PFSK-1 (cell line): ENCODE data around the gene DDHD1.

Experiments used
- POLR2AphosphoS5 ChIP-seq: IDR thresholded peaks from 2 replicates; pipeline ENCODE4 v1.6.1; 2012; ENCODE audit warnings: low read depth, mild to moderate bottlenecking, control low read depth, low read length, moderate library complexity
- REST ChIP-seq, 2 experiments: IDR thresholded peaks; 2 replicates each; pipeline versions ENCODE4 v1.6.1 to v1.8.0; 2011 to 2012; ENCODE audit warnings: low read depth in 2 of 2, low read length in 2 of 2, control low read depth in 1 of 2, inconsistent platforms in 1 of 2, mild to moderate bottlenecking in 1 of 2, moderate library complexity in 1 of 2; ENCODE audit not compliant: insufficient read depth in 1 of 2
- TAF1 ChIP-seq: IDR thresholded peaks from 2 replicates; pipeline ENCODE4 v1.6.1; 2012; ENCODE audit warnings: low read length, control low read depth, borderline replicate concordance; ENCODE audit not compliant: insufficient read depth

- TF ChIP-seq POLR2AphosphoS5 (no peak), TAF1 (no peak), REST (IDR thresholded peaks at IDR 0.05; ENCODE audit: insufficient read depth in 1 of 2, low read depth in 2 of 2, low read length in 2 of 2) (no peak)
Measured at GRCh38 chr14:53127151-53127550, 26.0 kb downstream of the DDHD1 start.
